ENCODE measurements around the gene EBF3.

Gene EBF3

GRCh38 chr10:129982825-129983224 lies 18.8 kb upstream of the EBF3 start:
- FAIRE-seq (no peak), DNase-seq (ENCODE audit: insufficient read length, low spot score) (no peak)
- TF ChIP-seq, protein P1, sequence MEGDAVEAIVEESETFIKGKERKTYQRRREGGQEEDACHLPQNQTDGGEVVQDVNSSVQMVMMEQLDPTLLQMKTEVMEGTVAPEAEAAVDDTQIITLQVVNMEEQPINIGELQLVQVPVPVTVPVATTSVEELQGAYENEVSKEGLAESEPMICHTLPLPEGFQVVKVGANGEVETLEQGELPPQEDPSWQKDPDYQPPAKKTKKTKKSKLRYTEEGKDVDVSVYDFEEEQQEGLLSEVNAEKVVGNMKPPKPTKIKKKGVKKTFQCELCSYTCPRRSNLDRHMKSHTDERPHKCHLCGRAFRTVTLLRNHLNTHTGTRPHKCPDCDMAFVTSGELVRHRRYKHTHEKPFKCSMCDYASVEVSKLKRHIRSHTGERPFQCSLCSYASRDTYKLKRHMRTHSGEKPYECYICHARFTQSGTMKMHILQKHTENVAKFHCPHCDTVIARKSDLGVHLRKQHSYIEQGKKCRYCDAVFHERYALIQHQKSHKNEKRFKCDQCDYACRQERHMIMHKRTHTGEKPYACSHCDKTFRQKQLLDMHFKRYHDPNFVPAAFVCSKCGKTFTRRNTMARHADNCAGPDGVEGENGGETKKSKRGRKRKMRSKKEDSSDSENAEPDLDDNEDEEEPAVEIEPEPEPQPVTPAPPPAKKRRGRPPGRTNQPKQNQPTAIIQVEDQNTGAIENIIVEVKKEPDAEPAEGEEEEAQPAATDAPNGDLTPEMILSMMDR (IDR thresholded peaks at IDR 0.05; ENCODE audit: insufficient read depth, missing control alignments): no peak

- TF ChIP-seq, protein P1 (IDR thresholded peaks at IDR 0.05; ENCODE audit: insufficient read depth, missing control alignments): no peak
- no peak for DNase-seq (ENCODE audit: insufficient read length, low spot score)
- no peak for FAIRE-seq
Measured at GRCh38 chr10:129978980-129979379, 14.9 kb upstream of the EBF3 start.

DNA sequence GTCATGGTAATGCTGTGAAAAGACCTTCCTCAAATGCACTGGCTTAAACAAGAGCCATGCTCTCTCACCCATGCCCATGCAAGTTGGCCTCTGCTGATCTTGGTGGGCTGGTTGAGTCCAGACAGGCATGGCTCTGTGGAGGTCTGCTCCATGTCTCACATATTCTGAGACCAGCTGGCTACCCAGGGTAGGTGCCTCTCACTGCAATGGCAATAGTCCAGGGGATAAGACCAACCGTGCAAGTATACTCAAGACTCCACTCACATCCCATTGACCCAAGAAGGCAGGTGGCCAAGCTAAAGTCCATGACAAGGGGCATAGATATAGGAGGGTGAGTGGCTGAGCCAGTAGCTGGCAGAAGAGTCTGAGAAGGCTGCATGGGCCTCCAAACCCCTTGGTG lies 14.2 kb upstream of the EBF3 start:
- DNase-seq (ENCODE audit: insufficient read length, low spot score): no peak
- FAIRE-seq: no peak
- TF ChIP-seq, protein P1 (IDR thresholded peaks at IDR 0.05; ENCODE audit: insufficient read depth, missing control alignments): no peak

GRCh38 chr10:129977794-129978193 lies 13.7 kb upstream of the EBF3 start:
- FAIRE-seq: no peak
- DNase-seq (ENCODE audit: insufficient read length, low spot score): no peak
- TF ChIP-seq, protein P1 (IDR thresholded peaks at IDR 0.05; ENCODE audit: insufficient read depth, missing control alignments): no peak

DNA sequence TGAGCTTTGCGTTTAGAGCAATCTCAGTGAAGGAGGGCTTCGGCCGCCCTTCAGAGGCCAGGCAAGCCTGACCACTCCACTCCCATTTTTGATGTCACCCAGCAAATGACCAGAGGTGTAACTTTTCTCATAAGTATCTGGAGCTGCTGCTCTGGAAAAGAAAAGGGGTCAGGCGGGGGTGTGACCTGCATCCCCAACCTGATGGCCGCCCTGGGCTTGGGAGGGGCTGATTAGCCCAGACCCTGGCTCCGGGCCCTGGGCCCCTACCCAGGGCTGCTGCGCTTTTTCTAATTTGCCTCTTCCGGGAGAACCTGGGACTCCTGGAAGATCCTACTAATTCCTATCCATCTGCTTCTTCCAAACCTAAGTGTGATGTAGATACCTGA lies 9.6 kb upstream of the EBF3 start:
- TF ChIP-seq, protein P1 (IDR thresholded peaks at IDR 0.05; ENCODE audit: insufficient read depth, missing control alignments): no peak
- DNase-seq (ENCODE audit: insufficient read length, low spot score): no peak
- FAIRE-seq: no peak

DNA sequence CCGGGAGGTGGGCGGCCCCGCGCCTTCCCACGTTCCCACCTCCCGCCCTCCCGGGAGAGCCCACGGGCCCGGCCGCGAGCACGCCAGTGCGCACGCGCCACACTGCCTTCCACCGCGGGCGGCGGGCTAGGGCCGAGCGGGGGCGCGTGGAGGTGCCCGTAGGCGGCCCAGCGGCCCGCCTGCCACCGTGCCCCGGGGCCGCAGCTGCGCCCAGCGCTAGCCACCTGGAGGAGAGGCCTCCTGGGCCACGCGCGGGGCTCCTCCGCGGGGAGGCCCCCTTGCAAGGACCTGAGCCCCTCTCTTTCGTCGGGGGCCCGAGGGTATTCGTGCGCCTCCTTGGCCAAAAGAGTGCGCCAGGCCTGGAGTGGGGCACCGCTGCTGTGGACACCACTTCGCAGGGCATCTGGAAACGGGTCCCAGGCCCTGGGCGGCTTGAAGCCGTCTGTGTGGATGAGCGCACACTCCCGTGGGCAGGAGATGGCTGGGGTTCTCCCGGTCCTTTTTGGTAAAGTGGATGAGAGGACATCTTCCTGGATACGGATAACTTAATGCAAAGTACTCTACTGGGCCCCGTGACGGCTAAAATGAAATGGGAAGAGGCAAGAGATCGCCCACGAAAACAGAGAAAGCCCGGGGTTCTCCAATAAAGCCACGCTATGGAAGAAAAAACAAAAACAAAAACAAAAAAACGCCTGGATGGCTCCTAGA lies 9.0 kb upstream of the EBF3 start:
- TF ChIP-seq, protein P1 (IDR thresholded peaks at IDR 0.05; ENCODE audit: insufficient read depth, missing control alignments): no peak
- FAIRE-seq (no peak), DNase-seq (ENCODE audit: insufficient read length, low spot score) (no peak)

- TF ChIP-seq, protein P1 (IDR thresholded peaks at IDR 0.05; ENCODE audit: insufficient read depth, missing control alignments): no peak
- FAIRE-seq: no peak
- DNase-seq (ENCODE audit: insufficient read length, low spot score): no peak
Measured at GRCh38 chr10:129972145-129972965, 8.3 kb upstream of the EBF3 start.

All from D721Med (cell line).